ENCODE results near the gene ELFN1. TPM values are rescaled to one million over a fixed set of nuclear protein-coding genes. Genes with fewer than 3 reads are reported as not detected.

The ELFN1 gene
- total RNA-seq, 3 donors from 2014 or later = 0.26 to 0.44 (median 0.41) TPM

DNA sequence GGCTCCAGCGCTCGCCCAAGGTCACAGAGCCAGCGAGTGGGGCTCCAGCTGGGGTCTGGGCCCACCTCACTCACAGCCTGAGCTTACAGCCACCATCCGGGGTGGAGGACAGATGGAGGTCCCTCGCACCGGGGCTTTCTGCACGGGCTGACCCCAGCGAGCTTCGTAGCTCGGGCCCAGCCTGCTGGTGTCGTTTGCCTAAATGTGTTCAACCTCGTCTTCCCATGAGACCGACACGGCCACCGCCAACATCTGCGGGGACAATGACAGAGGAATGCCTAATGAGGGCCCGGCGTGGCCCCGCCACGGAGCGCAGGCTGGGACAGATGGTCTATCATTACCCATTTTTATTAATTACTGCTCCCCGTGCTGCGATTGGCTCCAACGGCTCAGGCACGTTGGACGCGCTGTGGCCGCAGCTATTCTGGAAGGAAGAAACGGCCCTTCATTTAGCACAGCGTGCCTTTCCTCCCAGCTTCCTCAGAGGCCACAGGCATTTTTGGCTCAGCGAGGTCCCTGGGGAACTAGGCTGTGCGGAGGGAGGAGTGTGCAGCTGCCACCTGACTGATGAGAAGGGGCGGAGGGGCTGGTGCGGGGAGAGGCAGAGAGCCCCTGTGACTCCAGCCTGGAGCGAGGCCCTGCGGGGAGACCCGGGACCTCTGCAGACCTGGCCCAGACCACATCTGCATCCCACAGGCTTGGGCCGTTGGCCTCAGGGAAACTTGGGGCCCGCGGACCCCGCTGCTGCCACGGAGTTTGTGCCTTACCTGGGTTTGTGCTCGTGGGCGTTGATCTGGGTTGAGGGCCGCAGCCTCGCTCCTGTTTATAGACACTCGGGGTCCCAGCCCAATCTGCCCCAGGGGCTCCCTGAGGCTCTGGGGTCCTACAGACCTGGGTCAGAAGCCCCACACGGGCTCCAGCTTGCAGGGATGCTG lies 22.9 kb upstream of the ELFN1 start:
- no peak for ATAC-seq

DNA sequence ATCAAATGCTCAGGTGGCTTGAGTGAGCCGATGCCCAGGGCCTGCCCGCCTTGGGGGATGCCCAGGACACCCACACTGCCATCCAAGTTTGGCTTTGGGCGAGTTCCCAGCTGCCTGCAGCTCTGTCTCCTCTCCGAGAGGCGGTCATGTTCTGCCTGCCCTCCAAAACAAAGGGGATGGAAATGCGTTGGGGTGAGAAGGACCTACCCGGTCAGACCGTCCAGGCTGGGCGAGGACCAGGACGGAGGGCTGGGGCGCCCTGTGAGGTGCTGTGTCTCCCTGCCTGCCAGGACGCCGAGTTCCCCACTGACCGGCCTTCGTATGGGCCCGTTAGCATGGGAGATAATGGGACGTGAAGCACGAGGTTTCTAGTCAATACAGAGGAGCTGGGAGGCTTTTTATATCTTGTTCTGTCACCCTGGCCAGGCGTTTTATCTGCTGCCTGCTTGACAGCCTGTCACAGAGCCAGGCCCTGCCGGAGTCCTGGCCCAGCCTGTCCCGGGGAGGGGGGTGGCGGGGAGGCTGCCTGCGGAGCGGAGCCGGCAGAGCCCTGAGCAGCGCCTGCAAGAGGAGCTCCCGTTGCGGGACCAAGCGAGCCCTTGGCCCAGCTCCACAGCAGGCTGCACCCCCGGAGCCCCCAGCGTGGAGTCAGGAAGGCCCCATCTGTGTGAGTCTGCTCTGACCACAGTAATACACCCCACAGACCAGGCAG lies 22.0 kb upstream of the ELFN1 start:
- Histone ChIP-seq H3K9me3 (no peaks in the 10 kb centered on the region), H3K4me1 (ENCODE audit: low read depth) (no peaks in the 10 kb centered on the region), H3K36me3 (ENCODE audit: low read depth) (no peaks in the 10 kb centered on the region), H3K4me3 (no peak overlapping the region)
- TF ChIP-seq, protein P1, sequence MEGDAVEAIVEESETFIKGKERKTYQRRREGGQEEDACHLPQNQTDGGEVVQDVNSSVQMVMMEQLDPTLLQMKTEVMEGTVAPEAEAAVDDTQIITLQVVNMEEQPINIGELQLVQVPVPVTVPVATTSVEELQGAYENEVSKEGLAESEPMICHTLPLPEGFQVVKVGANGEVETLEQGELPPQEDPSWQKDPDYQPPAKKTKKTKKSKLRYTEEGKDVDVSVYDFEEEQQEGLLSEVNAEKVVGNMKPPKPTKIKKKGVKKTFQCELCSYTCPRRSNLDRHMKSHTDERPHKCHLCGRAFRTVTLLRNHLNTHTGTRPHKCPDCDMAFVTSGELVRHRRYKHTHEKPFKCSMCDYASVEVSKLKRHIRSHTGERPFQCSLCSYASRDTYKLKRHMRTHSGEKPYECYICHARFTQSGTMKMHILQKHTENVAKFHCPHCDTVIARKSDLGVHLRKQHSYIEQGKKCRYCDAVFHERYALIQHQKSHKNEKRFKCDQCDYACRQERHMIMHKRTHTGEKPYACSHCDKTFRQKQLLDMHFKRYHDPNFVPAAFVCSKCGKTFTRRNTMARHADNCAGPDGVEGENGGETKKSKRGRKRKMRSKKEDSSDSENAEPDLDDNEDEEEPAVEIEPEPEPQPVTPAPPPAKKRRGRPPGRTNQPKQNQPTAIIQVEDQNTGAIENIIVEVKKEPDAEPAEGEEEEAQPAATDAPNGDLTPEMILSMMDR (IDR thresholded peaks at IDR 0.05) = no peak
- ATAC-seq (no peak), DNase-seq (peak in 1 of 3 donors; percentile 46)
- intact Hi-C loops (cut with DNase I, micrococcal nuclease) = no loop called here

More for the DNA sequence above, 22.9 kb upstream of the ELFN1 start:
- intact Hi-C loops (cut with DNase I, micrococcal nuclease) = no loop called here
- Histone ChIP-seq H3K36me3 (ENCODE audit: low read depth) (no peaks in the 10 kb centered on the region), H3K4me3 (no peak overlapping the region), H3K4me1 (ENCODE audit: low read depth) (no peaks in the 10 kb centered on the region), H3K9me3 (no peaks in the 10 kb centered on the region)
- DNase-seq = peak in 1 of 3 donors; percentile 32
- TF ChIP-seq, protein P1 (IDR thresholded peaks at IDR 0.05) = no peak

DNA sequence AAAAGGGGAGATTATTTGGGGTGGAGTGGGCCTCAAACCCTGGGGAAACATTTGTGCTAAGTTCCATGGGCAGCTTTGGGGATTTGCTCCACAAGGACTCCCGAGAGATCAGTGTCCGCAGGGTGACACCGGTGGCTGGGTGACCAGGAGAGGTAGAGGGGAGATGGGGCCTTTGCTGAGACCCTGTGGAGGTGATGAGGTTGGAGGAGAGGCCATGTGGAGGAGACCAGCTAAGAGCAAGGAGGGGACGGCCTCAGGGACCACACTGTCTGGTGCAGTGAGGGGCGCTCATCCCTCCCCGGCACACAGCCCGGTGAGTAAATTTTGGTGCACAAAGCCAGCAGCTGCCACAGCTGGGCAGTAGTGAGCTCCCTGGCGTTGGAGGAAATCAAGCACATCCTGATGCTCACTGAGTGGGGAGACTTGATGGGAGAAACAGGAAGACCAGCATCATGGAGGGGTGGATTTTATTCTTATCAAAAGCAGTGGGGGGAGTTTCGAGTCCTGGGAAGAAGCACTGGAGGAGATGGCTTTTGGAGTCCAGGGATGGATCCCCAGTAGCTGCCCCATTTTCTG lies 20.2 kb upstream of the ELFN1 start:
- Histone ChIP-seq H3K36me3 (ENCODE audit: low read depth) (no peaks in the 10 kb centered on the region), H3K4me1 (ENCODE audit: low read depth) (no peaks in the 10 kb centered on the region), H3K9me3 (no peaks in the 10 kb centered on the region), H3K4me3 (no peak overlapping the region)
- DNase-seq (peak in 1 of 3 donors; percentile 15), ATAC-seq (no peak)
- intact Hi-C loops (cut with DNase I, micrococcal nuclease) = no loop called here
- TF ChIP-seq, protein P1 (IDR thresholded peaks at IDR 0.05) = no peak

DNA sequence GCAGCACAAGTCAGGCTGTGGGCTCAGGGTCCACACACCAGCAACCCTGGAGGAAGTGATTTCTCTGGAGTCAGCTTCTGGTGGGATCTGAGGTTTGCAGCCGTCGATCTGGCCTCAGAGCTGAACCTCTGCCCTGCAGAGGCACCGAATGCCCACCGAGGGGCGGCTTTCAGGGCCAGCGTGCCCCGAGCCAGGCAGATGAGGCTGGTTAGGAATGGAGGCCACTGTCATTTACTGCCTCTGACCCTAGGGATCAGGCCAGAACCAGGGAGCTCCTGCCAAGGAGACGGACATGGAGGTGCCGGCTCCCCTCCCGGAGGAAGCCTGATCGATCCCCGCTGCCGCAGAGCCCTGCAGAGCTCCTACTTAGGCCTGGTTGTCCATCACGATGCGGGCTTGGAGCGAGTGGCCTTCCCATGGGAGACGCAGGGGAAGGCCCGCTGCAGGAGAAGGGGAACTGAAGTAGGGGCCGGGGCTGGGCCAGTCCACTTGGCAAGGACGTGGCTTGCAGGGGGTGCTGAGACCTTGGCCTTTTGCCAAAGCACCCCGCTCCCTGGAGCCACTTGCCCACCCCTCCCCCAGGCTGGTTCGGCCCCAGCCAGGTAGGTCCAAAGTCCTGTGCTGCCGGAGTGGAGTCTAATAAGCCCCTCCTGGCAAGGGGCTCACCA lies 19.6 kb upstream of the ELFN1 start:
- no peak for ATAC-seq
- Histone ChIP-seq H3K9me3 (no peaks in the 10 kb centered on the region), H3K4me1 (ENCODE audit: low read depth) (no peaks in the 10 kb centered on the region), H3K4me3 (no peak overlapping the region), H3K36me3 (ENCODE audit: low read depth) (no peaks in the 10 kb centered on the region)
- DNase-seq = peak in 1 of 3 donors; percentile 49
- TF ChIP-seq, protein P1 (IDR thresholded peaks at IDR 0.05) = no peak
- intact Hi-C loops (cut with DNase I, micrococcal nuclease) = no loop called here

DNA sequence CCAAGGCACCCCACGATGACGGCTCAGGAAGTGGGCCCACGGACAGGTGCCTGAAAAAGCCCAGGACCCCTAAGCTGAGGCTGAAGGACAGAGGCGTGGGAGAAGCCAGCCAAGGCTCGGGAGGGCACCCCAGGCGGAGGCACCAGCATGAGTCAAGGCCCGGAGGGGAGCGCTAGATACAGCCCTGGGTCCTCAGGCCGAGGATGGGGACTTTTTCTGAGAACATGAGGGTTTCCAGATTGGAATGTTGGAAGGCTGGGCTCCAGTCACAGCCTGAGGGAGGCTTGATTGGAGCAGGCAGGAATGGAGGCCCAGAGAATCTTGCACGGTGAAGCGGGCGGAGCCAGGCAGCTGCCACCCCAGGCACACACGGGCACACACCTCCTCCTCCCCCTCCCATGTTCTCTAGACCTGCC lies 19.0 kb upstream of the ELFN1 start:
- H3K4me3 ChIP-seq = no peak overlapping the region
- no peaks in the 10 kb centered on the region for H3K9me3 ChIP-seq
- peak in 1 of 3 donors; percentile 26 for DNase-seq
- TF ChIP-seq, protein P1 (IDR thresholded peaks at IDR 0.05) = no peak
- H3K36me3 ChIP-seq (ENCODE audit: low read depth) = no peaks in the 10 kb centered on the region
- no peak for ATAC-seq
- H3K4me1 ChIP-seq (ENCODE audit: low read depth) = no peaks in the 10 kb centered on the region
- intact Hi-C loops (cut with DNase I, micrococcal nuclease) = no loop called here
